Measurements from ENCODE around the gene RBL2. TPM values are rescaled to one million over a fixed set of nuclear protein-coding genes. Genes with fewer than 3 reads are reported as not detected.

RBL2 gene
- total RNA-seq, 1 experiment from 2014 or later: 33.4 TPM

DNA sequence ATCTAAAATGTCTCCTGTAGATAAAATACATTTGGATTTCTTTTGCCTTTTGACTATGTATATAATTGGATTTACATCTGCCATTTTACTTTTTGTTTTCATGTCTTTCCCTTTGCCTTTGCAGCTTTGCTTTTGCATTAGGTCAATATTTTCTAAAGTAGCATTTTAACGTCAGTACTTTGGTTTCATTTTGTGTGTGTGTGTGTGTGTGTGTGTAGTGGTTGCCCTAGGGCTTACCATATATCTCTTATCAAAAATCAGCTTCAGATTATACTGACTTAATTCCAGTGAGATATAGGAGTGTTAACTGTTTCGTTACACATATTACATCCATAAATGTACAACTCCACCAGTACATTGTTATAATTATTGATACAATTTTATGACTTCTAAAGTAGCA, 42.6 kb downstream of the RBL2 start:
- ATAC-seq (no peak), DNase-seq (ENCODE audit: low read depth, low spot score) (no peak)
- Histone ChIP-seq H4K20me1 (ENCODE audit: insufficient read depth) (no peaks in the 10 kb centered on the region), H3K79me2 (ENCODE audit: insufficient read depth, low read length) (no peaks in the 10 kb centered on the region), H3K9ac (ENCODE audit: low read length) (no peak overlapping the region), H3K9me3 (ENCODE audit: control insufficient read depth in 1 of 2, insufficient read depth in 1 of 2, low read depth in 1 of 2, low read length in 2 of 2) (no peaks in the 10 kb centered on the region), H3K9me2 (ENCODE audit: insufficient read depth) (no peaks in the 10 kb centered on the region), H3K4me1 (ENCODE audit: control insufficient read depth in 1 of 2, insufficient read depth in 2 of 2, low read length in 2 of 2) (no peaks in the 10 kb centered on the region), H3K4me2 (ENCODE audit: low read length) (no peak overlapping the region), H3K4me3 (replicated peaks in 1 of 2; ENCODE audit: low read depth in 1 of 2, low read length in 2 of 2) (no peak overlapping the region), H3K36me3 (ENCODE audit: control insufficient read depth in 1 of 2, insufficient read depth in 2 of 2, low read length in 2 of 2) (peaks cover 3 to 11% of the 10 kb centered on the region in 2 experiments; a peak in 2 of 4 replicates), H3K27ac (ENCODE audit: low read depth, low read length) (no peak overlapping the region), H2AFZ (ENCODE audit: low read depth, low read length, poor library complexity, severe bottlenecking) (no peak overlapping the region), H3K27me3 (ENCODE audit: insufficient read depth, low read length) (no peaks in the 10 kb centered on the region)
- intact Hi-C loops (cut with micrococcal nuclease): no loop called here
- POLR2A ChIA-PET: no interaction called here
- RAD21 ChIA-PET (ENCODE audit: low non-redundant PET in 1 of 2, low total read pairs in 2 of 2, uncharacterized antibody in 2 of 2, unreplicated experiment in 2 of 2): no interaction called here
- no TSS peak for BruUV-seq (replicated peaks)
- no peak for TF ChIP-seq SIN3A (IDR thresholded peaks at IDR 0.05; ENCODE audit: low read depth)
- TF ChIP-seq YY1 (IDR thresholded peaks at IDR 0.05; ENCODE audit: extremely low read depth, insufficient replicate concordance, low read depth, low read length): no peak
- no peak for TF ChIP-seq POLR2A (IDR thresholded peaks at IDR 0.05; ENCODE audit: borderline replicate concordance, extremely low read depth, insufficient read depth, insufficient read length)
- TF ChIP-seq, protein P1, sequence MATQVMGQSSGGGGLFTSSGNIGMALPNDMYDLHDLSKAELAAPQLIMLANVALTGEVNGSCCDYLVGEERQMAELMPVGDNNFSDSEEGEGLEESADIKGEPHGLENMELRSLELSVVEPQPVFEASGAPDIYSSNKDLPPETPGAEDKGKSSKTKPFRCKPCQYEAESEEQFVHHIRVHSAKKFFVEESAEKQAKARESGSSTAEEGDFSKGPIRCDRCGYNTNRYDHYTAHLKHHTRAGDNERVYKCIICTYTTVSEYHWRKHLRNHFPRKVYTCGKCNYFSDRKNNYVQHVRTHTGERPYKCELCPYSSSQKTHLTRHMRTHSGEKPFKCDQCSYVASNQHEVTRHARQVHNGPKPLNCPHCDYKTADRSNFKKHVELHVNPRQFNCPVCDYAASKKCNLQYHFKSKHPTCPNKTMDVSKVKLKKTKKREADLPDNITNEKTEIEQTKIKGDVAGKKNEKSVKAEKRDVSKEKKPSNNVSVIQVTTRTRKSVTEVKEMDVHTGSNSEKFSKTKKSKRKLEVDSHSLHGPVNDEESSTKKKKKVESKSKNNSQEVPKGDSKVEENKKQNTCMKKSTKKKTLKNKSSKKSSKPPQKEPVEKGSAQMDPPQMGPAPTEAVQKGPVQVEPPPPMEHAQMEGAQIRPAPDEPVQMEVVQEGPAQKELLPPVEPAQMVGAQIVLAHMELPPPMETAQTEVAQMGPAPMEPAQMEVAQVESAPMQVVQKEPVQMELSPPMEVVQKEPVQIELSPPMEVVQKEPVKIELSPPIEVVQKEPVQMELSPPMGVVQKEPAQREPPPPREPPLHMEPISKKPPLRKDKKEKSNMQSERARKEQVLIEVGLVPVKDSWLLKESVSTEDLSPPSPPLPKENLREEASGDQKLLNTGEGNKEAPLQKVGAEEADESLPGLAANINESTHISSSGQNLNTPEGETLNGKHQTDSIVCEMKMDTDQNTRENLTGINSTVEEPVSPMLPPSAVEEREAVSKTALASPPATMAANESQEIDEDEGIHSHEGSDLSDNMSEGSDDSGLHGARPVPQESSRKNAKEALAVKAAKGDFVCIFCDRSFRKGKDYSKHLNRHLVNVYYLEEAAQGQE (IDR thresholded peaks at IDR 0.05; ENCODE audit: low read depth): no peak
- CTCF ChIA-PET: no interaction called here

DNA sequence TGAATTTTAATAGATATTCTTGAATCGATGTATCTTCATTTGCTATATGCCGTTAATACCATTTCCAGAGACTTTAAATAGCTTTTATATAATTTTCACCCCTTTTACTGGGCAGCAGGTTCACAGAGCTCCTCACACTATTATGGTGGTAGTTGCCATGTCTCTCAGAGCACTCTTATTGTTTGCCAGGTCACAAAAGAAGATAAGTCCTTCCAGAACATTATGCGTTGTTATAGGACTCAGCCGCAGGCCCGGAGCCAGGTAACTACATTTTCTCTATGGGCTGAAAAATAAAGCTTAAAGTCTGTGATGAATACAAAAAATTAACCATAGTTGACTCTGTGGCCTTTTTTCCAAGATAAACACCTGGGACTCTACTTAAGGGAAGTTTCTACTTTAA, 44.7 kb downstream of the RBL2 start:
- POLR2A ChIA-PET: no interaction called here
- intact Hi-C loops (cut with micrococcal nuclease): no loop called here
- TF ChIP-seq, protein P2, sequence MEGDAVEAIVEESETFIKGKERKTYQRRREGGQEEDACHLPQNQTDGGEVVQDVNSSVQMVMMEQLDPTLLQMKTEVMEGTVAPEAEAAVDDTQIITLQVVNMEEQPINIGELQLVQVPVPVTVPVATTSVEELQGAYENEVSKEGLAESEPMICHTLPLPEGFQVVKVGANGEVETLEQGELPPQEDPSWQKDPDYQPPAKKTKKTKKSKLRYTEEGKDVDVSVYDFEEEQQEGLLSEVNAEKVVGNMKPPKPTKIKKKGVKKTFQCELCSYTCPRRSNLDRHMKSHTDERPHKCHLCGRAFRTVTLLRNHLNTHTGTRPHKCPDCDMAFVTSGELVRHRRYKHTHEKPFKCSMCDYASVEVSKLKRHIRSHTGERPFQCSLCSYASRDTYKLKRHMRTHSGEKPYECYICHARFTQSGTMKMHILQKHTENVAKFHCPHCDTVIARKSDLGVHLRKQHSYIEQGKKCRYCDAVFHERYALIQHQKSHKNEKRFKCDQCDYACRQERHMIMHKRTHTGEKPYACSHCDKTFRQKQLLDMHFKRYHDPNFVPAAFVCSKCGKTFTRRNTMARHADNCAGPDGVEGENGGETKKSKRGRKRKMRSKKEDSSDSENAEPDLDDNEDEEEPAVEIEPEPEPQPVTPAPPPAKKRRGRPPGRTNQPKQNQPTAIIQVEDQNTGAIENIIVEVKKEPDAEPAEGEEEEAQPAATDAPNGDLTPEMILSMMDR (IDR thresholded peaks at IDR 0.05 in 2 of 3, conservative IDR thresholded peaks at IDR 0.05 in 1 of 3; ENCODE audit: borderline replicate concordance in 1 of 3, insufficient read depth in 1 of 3, low read depth in 2 of 3, low read length in 2 of 3): no peak
- TF ChIP-seq TCF7L2 (IDR thresholded peaks at IDR 0.05; ENCODE audit: borderline replicate concordance, extremely low read depth, insufficient read depth, insufficient read length) (no peak), ELF1 (IDR thresholded peaks at IDR 0.05; ENCODE audit: borderline replicate concordance, low read depth) (no peak)
- TF ChIP-seq, protein P3, sequence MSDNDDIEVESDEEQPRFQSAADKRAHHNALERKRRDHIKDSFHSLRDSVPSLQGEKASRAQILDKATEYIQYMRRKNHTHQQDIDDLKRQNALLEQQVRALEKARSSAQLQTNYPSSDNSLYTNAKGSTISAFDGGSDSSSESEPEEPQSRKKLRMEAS (IDR thresholded peaks at IDR 0.05): no peak
- RAD21 ChIA-PET (ENCODE audit: low non-redundant PET in 1 of 2, low total read pairs in 2 of 2, uncharacterized antibody in 2 of 2, unreplicated experiment in 2 of 2): no interaction called here
- Histone ChIP-seq H3K9me2 (ENCODE audit: insufficient read depth) (no peaks in the 10 kb centered on the region), H3K27me3 (ENCODE audit: insufficient read depth, low read length) (no peaks in the 10 kb centered on the region), H3K4me3 (replicated peaks in 1 of 2; ENCODE audit: low read depth in 1 of 2, low read length in 2 of 2) (no peak overlapping the region), H3K9me3 (ENCODE audit: control insufficient read depth in 1 of 2, insufficient read depth in 1 of 2, low read depth in 1 of 2, low read length in 2 of 2) (no peaks in the 10 kb centered on the region), H3K79me2 (ENCODE audit: insufficient read depth, low read length) (no peaks in the 10 kb centered on the region), H3K27ac (ENCODE audit: low read depth, low read length) (no peak overlapping the region), H3K9ac (ENCODE audit: low read length) (no peak overlapping the region), H3K4me1 (ENCODE audit: control insufficient read depth in 1 of 2, insufficient read depth in 2 of 2, low read length in 2 of 2) (no peaks in the 10 kb centered on the region), H2AFZ (ENCODE audit: low read depth, low read length, poor library complexity, severe bottlenecking) (no peak overlapping the region), H4K20me1 (ENCODE audit: insufficient read depth) (no peaks in the 10 kb centered on the region), H3K36me3 (ENCODE audit: control insufficient read depth in 1 of 2, insufficient read depth in 2 of 2, low read length in 2 of 2) (peaks cover 11 to 13% of the 10 kb centered on the region in 2 experiments; a peak in 2 of 4 replicates), H3K4me2 (ENCODE audit: low read length) (no peak overlapping the region)
- no TSS peak for BruUV-seq (replicated peaks)
- ATAC-seq (no peak), DNase-seq (ENCODE audit: low read depth, low spot score) (no peak)
- CTCF ChIA-PET: no interaction called here
